Measurements from ENCODE around the gene IFIH1. TPM values are rescaled to one million over a fixed set of nuclear protein-coding genes. Genes with fewer than 3 reads are reported as not detected.

The IFIH1 gene
- total RNA-seq, 3 donors from 2014 or later (not counting 1 experiment from before 2014, with no cell fraction given) = 36.7 to 57.4 (median 36.9) TPM

- Histone ChIP-seq H3K27me3 (ENCODE audit: control insufficient read depth, insufficient read depth, low read length) (no peaks in the 10 kb centered on the region), H3K27ac (ENCODE audit: low read length) (no peak overlapping the region), H3K4me1 (ENCODE audit: control insufficient read depth, insufficient read depth, low read length) (peaks cover 15% of the 10 kb centered on the region), H3K9me3 (ENCODE audit: control insufficient read depth, insufficient read depth, low read length) (no peaks in the 10 kb centered on the region), H3K36me3 (ENCODE audit: control insufficient read depth, insufficient read depth, low read length) (no peaks in the 10 kb centered on the region), H3K4me3 (ENCODE audit: low read length) (no peak overlapping the region)
- no peak for ATAC-seq
- WGBS (ENCODE audit: insufficient coverage) = 92% methylated on average over 4 of the region's 4 CpGs
- peaks cover 7% of the 10 kb centered on the region for H3K36me3 Mint-ChIP-seq
- H3K4me1 Mint-ChIP-seq = peaks cover 53 to 67% of the 10 kb centered on the region in 2 donors
- no peak for DNase-seq
- peak overlapping the region; percentile 94 for H3K4me3 Mint-ChIP-seq
- H3K9me3 Mint-ChIP-seq = no peaks in the 10 kb centered on the region
- H3K27ac Mint-ChIP-seq = peak overlapping the region; percentile 98 to 99
- intact Hi-C loops (cut with micrococcal nuclease) = no loop called here
- H3K27me3 Mint-ChIP-seq (ENCODE audit: low read depth in 2 of 2) = no peaks in the 10 kb centered on the region
- TF ChIP-seq, protein P1, sequence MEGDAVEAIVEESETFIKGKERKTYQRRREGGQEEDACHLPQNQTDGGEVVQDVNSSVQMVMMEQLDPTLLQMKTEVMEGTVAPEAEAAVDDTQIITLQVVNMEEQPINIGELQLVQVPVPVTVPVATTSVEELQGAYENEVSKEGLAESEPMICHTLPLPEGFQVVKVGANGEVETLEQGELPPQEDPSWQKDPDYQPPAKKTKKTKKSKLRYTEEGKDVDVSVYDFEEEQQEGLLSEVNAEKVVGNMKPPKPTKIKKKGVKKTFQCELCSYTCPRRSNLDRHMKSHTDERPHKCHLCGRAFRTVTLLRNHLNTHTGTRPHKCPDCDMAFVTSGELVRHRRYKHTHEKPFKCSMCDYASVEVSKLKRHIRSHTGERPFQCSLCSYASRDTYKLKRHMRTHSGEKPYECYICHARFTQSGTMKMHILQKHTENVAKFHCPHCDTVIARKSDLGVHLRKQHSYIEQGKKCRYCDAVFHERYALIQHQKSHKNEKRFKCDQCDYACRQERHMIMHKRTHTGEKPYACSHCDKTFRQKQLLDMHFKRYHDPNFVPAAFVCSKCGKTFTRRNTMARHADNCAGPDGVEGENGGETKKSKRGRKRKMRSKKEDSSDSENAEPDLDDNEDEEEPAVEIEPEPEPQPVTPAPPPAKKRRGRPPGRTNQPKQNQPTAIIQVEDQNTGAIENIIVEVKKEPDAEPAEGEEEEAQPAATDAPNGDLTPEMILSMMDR (IDR thresholded peaks at IDR 0.05) = no peak
Measured at GRCh38 chr2:162315938-162316337, 2.5 kb downstream of the IFIH1 start.

- WGBS (ENCODE audit: insufficient coverage) = no CpG with 5 or more reads among the region's 1 CpG
- no peaks in the 10 kb centered on the region for H3K27me3 Mint-ChIP-seq (ENCODE audit: low read depth in 2 of 2)
- H3K9me3 Mint-ChIP-seq = no peaks in the 10 kb centered on the region
- no peak for DNase-seq
- no peak for ATAC-seq
- no peak overlapping the region for H3K27ac Mint-ChIP-seq
- TF ChIP-seq, protein P1 (IDR thresholded peaks at IDR 0.05) = no peak
- peaks cover 9% of the 10 kb centered on the region for H3K36me3 ChIP-seq (ENCODE audit: control insufficient read depth, insufficient read depth, low read length)
- H3K4me1 Mint-ChIP-seq = peaks cover 55 to 73% of the 10 kb centered on the region in 2 donors
- no peaks in the 10 kb centered on the region for H3K36me3 Mint-ChIP-seq
- no peak overlapping the region for H3K27ac ChIP-seq (ENCODE audit: low read length)
- no peak overlapping the region for H3K4me3 ChIP-seq (ENCODE audit: low read length)
- no peaks in the 10 kb centered on the region for H3K9me3 ChIP-seq (ENCODE audit: control insufficient read depth, insufficient read depth, low read length)
- H3K4me1 ChIP-seq (ENCODE audit: control insufficient read depth, insufficient read depth, low read length) = peaks cover 14% of the 10 kb centered on the region
- no peak overlapping the region for H3K4me3 Mint-ChIP-seq
- intact Hi-C loops (cut with micrococcal nuclease) = no loop called here
- no peaks in the 10 kb centered on the region for H3K27me3 ChIP-seq (ENCODE audit: control insufficient read depth, insufficient read depth, low read length)
Measured at GRCh38 chr2:162312853-162313252, 5.6 kb downstream of the IFIH1 start.

DNA sequence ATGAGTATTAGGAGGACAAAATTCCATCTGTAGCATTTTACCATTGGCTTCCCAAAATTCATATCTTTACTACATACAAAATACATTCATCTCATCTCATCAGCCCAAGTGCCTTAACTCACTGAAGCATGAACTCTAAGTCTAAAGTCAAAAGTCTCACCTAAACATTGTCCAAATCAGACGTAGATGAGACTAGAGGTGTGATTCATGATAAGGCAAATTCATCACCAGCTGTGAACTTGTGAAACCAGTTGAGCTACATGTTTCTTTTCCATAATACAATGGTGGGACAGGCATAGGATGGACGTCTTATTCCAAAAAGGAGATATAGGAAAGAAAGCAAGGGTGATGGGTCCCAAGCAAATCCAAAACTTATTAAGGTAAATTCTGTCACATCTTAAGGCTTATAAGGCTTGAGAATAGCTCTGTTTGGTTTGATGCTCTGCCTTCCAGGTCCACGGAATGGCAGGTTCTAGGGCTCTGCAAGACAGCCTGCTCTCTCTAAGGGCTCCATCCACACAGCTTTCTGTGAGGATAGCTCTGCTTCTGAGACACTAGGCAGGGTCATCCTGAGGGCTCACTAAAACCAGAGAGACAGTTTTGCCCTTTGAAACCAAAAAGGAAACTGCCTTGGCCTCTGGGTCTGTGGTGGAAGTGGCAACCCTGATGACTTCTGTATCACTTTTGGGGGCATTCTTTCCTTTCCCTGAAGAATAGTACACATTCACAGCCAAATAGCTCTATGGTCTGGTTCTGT is 9.6 kb downstream of the IFIH1 start:
- no peaks in the 10 kb centered on the region for H3K9me3 Mint-ChIP-seq
- H3K27ac Mint-ChIP-seq = peak overlapping the region; percentile 22 to 66
- H3K36me3 Mint-ChIP-seq = no peaks in the 10 kb centered on the region
- peak; percentile 80 to 81 (median 80) for ATAC-seq
- TF ChIP-seq, protein P1 (IDR thresholded peaks at IDR 0.05) = no peak
- 54% methylated on average over 3 of the region's 3 CpGs for WGBS (ENCODE audit: insufficient coverage)
- Histone ChIP-seq H3K36me3 (ENCODE audit: control insufficient read depth, insufficient read depth, low read length) (peaks cover 27% of the 10 kb centered on the region), H3K27me3 (ENCODE audit: control insufficient read depth, insufficient read depth, low read length) (no peaks in the 10 kb centered on the region), H3K9me3 (ENCODE audit: control insufficient read depth, insufficient read depth, low read length) (no peaks in the 10 kb centered on the region), H3K4me3 (ENCODE audit: low read length) (no peak overlapping the region), H3K27ac (ENCODE audit: low read length) (peak overlapping the region; percentile 4), H3K4me1 (ENCODE audit: control insufficient read depth, insufficient read depth, low read length) (peaks cover 7% of the 10 kb centered on the region)
- intact Hi-C loops (cut with micrococcal nuclease) = no loop called here
- H3K4me3 Mint-ChIP-seq = no peak overlapping the region
- DNase-seq = no peak
- H3K4me1 Mint-ChIP-seq = peaks cover 21 to 35% of the 10 kb centered on the region in 2 donors
- H3K27me3 Mint-ChIP-seq (ENCODE audit: low read depth in 2 of 2) = no peaks in the 10 kb centered on the region
